ENCODE measurements around the gene CCDC57. TPM values are rescaled to one million over a fixed set of nuclear protein-coding genes. Genes with fewer than 3 reads are reported as not detected.

CCDC57 gene
- total RNA-seq, 2 experiments from 2014 or later = 40.7 to 43.9 TPM

- Mint-ChIP-seq H3K27ac (no peak overlapping the region), H3K9me3 (no peaks in the 10 kb centered on the region), H3K4me1 (ENCODE audit: low read depth) (peaks cover 41% of the 10 kb centered on the region), H3K36me3 (ENCODE audit: low read depth) (peaks cover 34% of the 10 kb centered on the region), H3K4me3 (no peak overlapping the region), H3K27me3 (ENCODE audit: low read depth) (no peaks in the 10 kb centered on the region)
- DNase-seq = no peak
- intact Hi-C loops (cut with micrococcal nuclease) = loop anchor here (1.0 to 2.0 kb wide), 3 partner anchors 55 to 106 kb away; no protein-coding TSS in a partner anchor
- CTCF ChIA-PET = interaction anchor here (1.1 kb wide), 1 partner anchor 8 kb away, joined by 4 read pairs; no protein-coding TSS in a partner anchor
These were observed 31.2 kb upstream of the CCDC57 start for GRCh38 chr17:82243648-82244412.

- H3K9me3 Mint-ChIP-seq = no peaks in the 10 kb centered on the region
- peaks cover 31% of the 10 kb centered on the region for H3K36me3 Mint-ChIP-seq (ENCODE audit: low read depth)
- CTCF ChIA-PET = interaction anchor here (0.7 kb wide), 1 partner anchor 107 kb away, joined by 4 read pairs; no protein-coding TSS in a partner anchor
These were observed 30.5 kb upstream of the CCDC57 start for GRCh38 chr17:82242977-82243647.

GRCh38 chr17:82242698-82242976 lies 30.0 kb upstream of the CCDC57 start:
- H3K9me3 Mint-ChIP-seq = no peaks in the 10 kb centered on the region
- CTCF ChIA-PET = interaction anchor here (0.7 kb wide), 1 partner anchor 108 kb away, joined by 4 read pairs; no protein-coding TSS in a partner anchor
- H3K27ac Mint-ChIP-seq = no peak overlapping the region
- H3K27me3 Mint-ChIP-seq (ENCODE audit: low read depth) = no peaks in the 10 kb centered on the region
- peaks cover 45% of the 10 kb centered on the region for H3K4me1 Mint-ChIP-seq (ENCODE audit: low read depth)
- H3K36me3 Mint-ChIP-seq (ENCODE audit: low read depth) = peaks cover 26% of the 10 kb centered on the region
- no peak for DNase-seq
- intact Hi-C loops (cut with micrococcal nuclease) = no loop called here
- no peak overlapping the region for H3K4me3 Mint-ChIP-seq

More at GRCh38 chr17:82242977-82243647, 30.5 kb upstream of the CCDC57 start:
- no peak for DNase-seq
- peak overlapping the region; percentile 3 for H3K27ac Mint-ChIP-seq
- no peak overlapping the region for H3K4me3 Mint-ChIP-seq
- no peaks in the 10 kb centered on the region for H3K27me3 Mint-ChIP-seq (ENCODE audit: low read depth)
- H3K4me1 Mint-ChIP-seq (ENCODE audit: low read depth) = peaks cover 48% of the 10 kb centered on the region
- intact Hi-C loops (cut with micrococcal nuclease) = no loop called here

GRCh38 chr17:82241926-82242697 lies 29.5 kb upstream of the CCDC57 start:
- Mint-ChIP-seq H3K9me3 (no peaks in the 10 kb centered on the region), H3K27me3 (ENCODE audit: low read depth) (no peaks in the 10 kb centered on the region), H3K36me3 (ENCODE audit: low read depth) (peaks cover 26% of the 10 kb centered on the region), H3K4me1 (ENCODE audit: low read depth) (peaks cover 43% of the 10 kb centered on the region), H3K27ac (peak overlapping the region; percentile 84), H3K4me3 (no peak overlapping the region)
- intact Hi-C loops (cut with micrococcal nuclease) = no loop called here
- CTCF ChIA-PET = interaction anchor here (0.9 to 1.5 kb wide), 2 partner anchors 22 to 36 kb away, joined by 3 read pairs; no protein-coding TSS in a partner anchor
- DNase-seq = no peak

GRCh38 chr17:82241183-82241925 lies 28.7 kb upstream of the CCDC57 start:
- peaks cover 24% of the 10 kb centered on the region for H3K36me3 Mint-ChIP-seq (ENCODE audit: low read depth)
- peak; percentile 87 for DNase-seq

GRCh38 chr17:82240506-82241182 lies 28.0 kb upstream of the CCDC57 start:
- Mint-ChIP-seq H3K27me3 (ENCODE audit: low read depth) (no peaks in the 10 kb centered on the region), H3K4me3 (no peak overlapping the region), H3K4me1 (ENCODE audit: low read depth) (peaks cover 44% of the 10 kb centered on the region), H3K9me3 (no peaks in the 10 kb centered on the region), H3K27ac (peak overlapping the region; percentile 84), H3K36me3 (ENCODE audit: low read depth) (peaks cover 24% of the 10 kb centered on the region)
- intact Hi-C loops (cut with micrococcal nuclease) = no loop called here
- CTCF ChIA-PET = interaction anchor here (1.4 to 1.5 kb wide), 2 partner anchors 9 to 24 kb away, joined by 3 read pairs; no protein-coding TSS in a partner anchor
- no peak for DNase-seq

More at GRCh38 chr17:82241183-82241925, 28.7 kb upstream of the CCDC57 start:
- intact Hi-C loops (cut with micrococcal nuclease) = no loop called here
- H3K4me3 Mint-ChIP-seq = no peak overlapping the region
- H3K27me3 Mint-ChIP-seq (ENCODE audit: low read depth) = no peaks in the 10 kb centered on the region
- peak overlapping the region; percentile 84 for H3K27ac Mint-ChIP-seq
- H3K4me1 Mint-ChIP-seq (ENCODE audit: low read depth) = peaks cover 42% of the 10 kb centered on the region
- CTCF ChIA-PET = interaction anchor here (0.9 to 1.5 kb wide), 3 partner anchors 10 to 35 kb away, joined by 3 read pairs; no protein-coding TSS in a partner anchor
- H3K9me3 Mint-ChIP-seq = no peaks in the 10 kb centered on the region

- H3K27ac Mint-ChIP-seq = peak overlapping the region; percentile 84
- CTCF ChIA-PET = no interaction called here
- H3K9me3 Mint-ChIP-seq = no peaks in the 10 kb centered on the region
- peaks cover 20% of the 10 kb centered on the region for H3K36me3 Mint-ChIP-seq (ENCODE audit: low read depth)
- H3K27me3 Mint-ChIP-seq (ENCODE audit: low read depth) = no peaks in the 10 kb centered on the region
- peaks cover 44% of the 10 kb centered on the region for H3K4me1 Mint-ChIP-seq (ENCODE audit: low read depth)
- H3K4me3 Mint-ChIP-seq = no peak overlapping the region
- intact Hi-C loops (cut with micrococcal nuclease) = loop anchor here (2.0 kb wide), 2 partner anchors 27 to 179 kb away; partner anchors contain the start of genes CCDC57, HEXD and OGFOD3
- DNase-seq = no peak
These were observed 27.4 kb upstream of the CCDC57 start for GRCh38 chr17:82239926-82240505.

- H3K27ac Mint-ChIP-seq = peak overlapping the region; percentile 36
- no peak overlapping the region for H3K4me3 Mint-ChIP-seq
- peaks cover 44% of the 10 kb centered on the region for H3K4me1 Mint-ChIP-seq (ENCODE audit: low read depth)
- H3K36me3 Mint-ChIP-seq (ENCODE audit: low read depth) = peaks cover 16% of the 10 kb centered on the region
- H3K9me3 Mint-ChIP-seq = no peaks in the 10 kb centered on the region
- intact Hi-C loops (cut with micrococcal nuclease) = loop anchor here (2.0 kb wide), 2 partner anchors 27 to 179 kb away; partner anchors contain the start of genes CCDC57, HEXD and OGFOD3
- CTCF ChIA-PET = interaction anchor here (1.0 kb wide), 1 partner anchor 9 kb away, joined by 3 read pairs; no protein-coding TSS in a partner anchor
- DNase-seq = no peak
- H3K27me3 Mint-ChIP-seq (ENCODE audit: low read depth) = no peaks in the 10 kb centered on the region
These were observed 26.8 kb upstream of the CCDC57 start for GRCh38 chr17:82239401-82239925.

- intact Hi-C loops (cut with micrococcal nuclease) = loop anchor here (2.0 kb wide), 2 partner anchors 26 to 180 kb away; partner anchors contain the start of genes CCDC57, HEXD and OGFOD3
- Mint-ChIP-seq H3K4me3 (peak overlapping the region; percentile 47), H3K36me3 (ENCODE audit: low read depth) (peaks cover 9% of the 10 kb centered on the region), H3K4me1 (ENCODE audit: low read depth) (peaks cover 42% of the 10 kb centered on the region), H3K27me3 (ENCODE audit: low read depth) (no peaks in the 10 kb centered on the region), H3K9me3 (no peaks in the 10 kb centered on the region), H3K27ac (peak overlapping the region; percentile 78)
- DNase-seq = peak; percentile 85
- CTCF ChIA-PET = interaction anchor here (1.0 to 1.3 kb wide), 3 partner anchors 9 to 37 kb away, joined by 3 to 5 read pairs (median 3); no protein-coding TSS in a partner anchor
These were observed 26.0 kb upstream of the CCDC57 start for GRCh38 chr17:82238472-82239201.
